SKM-1 treated with dmso at 0.1 percent for 144 hours (cell line): Measurements from ENCODE around the gene RANBP3L.

ENCODE experiments used
- DNase-seq: peaks from one replicate; lab custom pipeline; 2025; ENCODE audit not compliant: unreplicated experiment; lab: John Stamatoyannopoulos, UW

The RANBP3L gene

DNA sequence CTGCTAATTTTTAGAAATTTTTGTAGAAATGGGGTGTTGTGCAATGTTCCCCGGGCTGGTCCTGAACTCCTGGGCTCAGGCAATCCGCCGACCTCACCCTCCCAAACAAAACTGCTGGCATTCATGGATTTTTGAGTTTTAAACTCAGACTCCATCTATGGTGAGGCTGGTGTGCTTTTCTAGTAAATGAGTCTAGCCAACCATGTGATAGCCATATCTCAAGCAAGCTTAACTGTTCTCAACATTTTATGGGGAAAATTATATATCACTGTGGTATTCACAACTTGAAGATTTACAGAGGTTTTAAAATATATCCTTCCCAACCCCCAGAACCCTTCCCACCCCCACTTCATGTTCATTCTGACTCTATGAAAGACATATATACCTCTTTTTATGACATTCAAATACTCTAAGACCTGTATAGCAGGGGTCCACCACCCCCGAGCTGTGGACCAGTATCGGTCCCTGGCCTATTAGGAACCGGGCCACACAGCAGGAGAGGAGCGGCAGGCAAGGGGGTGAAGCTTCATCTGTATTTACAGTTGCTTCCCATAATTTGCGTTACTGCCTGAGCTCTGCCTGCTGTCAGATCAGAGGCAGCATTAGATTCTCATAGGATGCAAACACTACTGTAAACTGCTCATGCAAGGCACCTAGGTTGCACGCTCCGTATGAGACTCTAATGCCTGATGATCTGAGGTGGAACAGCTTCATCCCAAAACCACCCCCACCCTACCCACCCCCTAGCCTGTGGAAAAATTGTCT lies 55.5 kb downstream of the RANBP3L start:
- no peak for DNase-seq

DNA sequence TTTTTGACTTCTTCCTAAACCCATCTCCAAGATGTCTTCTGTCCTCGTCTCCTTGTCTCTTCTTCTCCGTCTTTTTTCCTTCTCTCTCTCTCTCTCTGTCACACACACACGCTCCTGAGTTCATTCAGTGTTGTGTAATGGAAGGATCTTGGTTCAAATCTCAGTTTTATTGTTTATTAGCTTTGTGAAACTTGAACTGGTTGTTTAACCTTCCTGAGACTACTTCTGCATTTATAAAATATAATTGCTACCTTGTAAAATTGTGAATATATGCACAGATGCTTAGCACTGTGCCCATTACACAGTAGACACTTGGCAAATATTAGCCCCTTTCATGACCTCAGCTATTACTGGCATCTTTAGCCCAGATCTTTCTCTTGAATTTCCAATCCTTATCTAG lies 57.6 kb downstream of the RANBP3L start:
- DNase-seq = no peak

DNA sequence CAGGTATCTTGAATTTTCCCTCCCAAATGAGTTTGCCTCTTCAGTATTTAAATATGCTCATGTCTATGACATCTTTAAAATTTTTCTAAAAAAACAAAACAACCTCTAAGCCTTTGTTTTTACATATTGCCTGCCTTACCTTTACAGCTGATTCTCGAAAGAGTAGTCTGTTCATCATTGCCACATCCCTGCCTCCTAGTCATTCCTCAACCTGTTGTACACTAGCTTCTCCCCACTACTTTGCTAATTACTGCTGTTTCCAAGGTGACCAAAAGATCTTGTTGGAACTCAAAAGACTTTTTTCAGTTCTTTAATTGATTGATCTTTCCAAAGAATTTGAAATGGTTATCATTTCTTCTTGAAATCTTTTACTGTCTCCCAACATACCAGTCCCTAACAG lies 58.0 kb downstream of the RANBP3L start:
- DNase-seq = no peak

- DNase-seq = no peak
Observed at GRCh38 chr5:36242534-36243485, 58.9 kb downstream of the RANBP3L start.

- DNase-seq = peak; percentile 92
Observed at GRCh38 chr5:36241631-36242533, 59.8 kb downstream of the RANBP3L start, which contains the start of gene NADK2. Gene NADK2 (minus strand): TSS chr5:36241925. CDS start chr5:36241798, 127 bp downstream.

- DNase-seq = peak; percentile 26
Observed at GRCh38 chr5:36240779-36241630, 60.7 kb downstream of the RANBP3L start.

- DNase-seq = no peak
Observed at GRCh38 chr5:36239370-36240293, 62.1 kb downstream of the RANBP3L start.

GRCh38 chr5:36238502-36239295 lies 63.0 kb downstream of the RANBP3L start:
- DNase-seq = no peak

DNA sequence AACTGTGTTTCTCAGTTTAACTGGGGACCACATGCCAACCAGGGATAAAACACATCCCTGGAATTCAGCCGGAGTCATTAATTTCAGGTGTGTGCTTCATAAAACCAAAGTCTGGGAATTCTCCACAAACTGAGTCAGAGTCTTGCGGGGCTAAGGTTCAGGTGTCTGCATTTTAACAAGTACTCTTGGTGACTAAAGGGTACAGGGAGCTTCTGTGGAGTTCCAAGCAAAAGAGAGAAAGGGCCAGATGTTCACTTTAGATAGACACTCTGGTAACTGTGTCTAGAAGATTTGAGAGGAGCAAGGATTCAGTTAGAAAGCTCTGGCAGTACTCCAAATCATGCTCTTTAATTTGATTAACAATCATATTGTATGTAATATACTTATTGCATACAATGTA lies 64.0 kb downstream of the RANBP3L start:
- DNase-seq = no peak

DNA sequence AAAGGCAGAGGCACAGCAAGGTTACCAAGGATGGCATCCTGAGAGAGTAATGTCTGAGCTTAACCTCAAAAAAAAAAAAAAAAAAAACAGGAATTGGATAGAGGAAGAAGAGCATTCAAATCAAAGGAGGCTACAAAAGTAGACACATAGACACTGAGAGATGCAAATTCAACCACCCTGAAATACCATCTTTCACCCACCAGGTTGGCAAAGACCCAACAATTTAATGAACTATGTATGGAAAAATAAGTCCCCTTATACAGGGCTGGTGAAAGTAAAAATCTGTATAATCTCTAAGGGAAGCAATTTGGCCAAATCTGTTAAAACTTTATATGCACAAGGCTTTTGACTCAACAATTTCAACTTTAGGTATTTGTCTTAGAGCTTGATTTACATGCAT lies 64.9 kb downstream of the RANBP3L start:
- DNase-seq = no peak

- no peak for DNase-seq
Observed at GRCh38 chr5:36232533-36232932, 69.2 kb downstream of the RANBP3L start.

DNA sequence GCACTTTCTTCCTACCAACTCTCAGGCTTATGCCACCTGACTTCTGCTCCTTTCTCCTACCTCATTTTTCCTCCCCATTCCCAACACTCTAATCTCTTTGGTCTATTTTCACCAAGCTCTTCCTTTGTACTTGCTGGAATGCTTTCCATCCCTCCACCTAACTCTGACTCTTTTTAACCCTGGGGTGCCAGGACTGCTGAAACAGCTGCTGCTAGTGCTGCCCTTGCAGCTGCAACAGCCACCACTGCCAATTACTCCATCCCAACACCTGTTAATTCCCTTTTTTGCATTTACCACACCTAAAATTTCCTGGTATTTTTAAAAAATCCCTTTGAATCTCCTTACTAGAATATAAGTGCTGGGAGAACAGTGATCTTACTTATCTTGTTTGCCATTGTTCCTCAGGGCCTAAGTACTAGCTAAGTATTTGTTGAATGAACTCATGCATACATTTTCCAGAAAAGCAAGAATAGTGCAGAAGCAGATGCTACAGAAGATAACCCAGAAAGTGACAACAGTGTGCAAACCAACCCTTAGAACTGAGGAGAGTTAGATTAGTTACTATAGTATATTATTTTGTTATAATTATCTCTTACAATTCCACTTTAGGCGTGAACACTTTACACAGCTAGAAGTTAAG lies 71.4 kb downstream of the RANBP3L start:
- DNase-seq = no peak

- no peak for DNase-seq
Observed at GRCh38 chr5:36228505-36228904, 73.2 kb downstream of the RANBP3L start.

DNA sequence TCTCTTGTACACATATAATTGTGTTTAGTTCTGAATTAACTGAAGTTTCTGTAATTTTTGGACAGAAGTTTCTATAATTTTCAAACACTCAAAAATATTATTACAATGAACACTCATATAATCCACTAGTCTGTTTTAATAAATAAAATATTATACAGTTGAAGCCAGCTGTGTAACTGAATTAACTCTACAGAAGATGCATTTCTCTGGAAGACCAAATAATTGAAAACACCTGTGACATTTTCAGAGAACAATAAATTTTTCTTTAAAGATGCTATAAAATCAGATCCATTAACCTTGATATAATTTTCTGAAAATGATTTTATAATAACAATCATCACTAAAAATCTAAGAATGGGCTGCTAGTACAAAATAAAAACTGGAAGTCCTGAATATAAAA lies 74.7 kb downstream of the RANBP3L start:
- no peak for DNase-seq

DNA sequence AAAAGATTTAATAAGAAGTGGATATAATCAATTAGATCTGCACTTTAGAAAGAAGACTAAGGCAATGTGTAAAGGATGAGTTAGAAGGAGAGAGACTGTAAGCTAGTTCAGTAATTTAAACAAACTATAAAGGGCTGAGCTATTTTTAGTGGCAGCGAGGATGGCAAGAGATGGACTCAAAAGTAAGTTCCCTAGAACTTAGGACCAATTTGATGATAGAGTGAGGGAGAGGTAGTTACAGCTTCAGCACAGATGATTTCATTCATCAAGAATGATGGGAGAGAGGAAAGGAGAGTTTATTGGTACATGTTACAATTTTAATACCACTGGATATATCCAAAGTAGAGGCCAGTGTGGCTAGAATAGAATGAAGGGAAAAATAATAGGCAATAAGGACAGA lies 79.1 kb downstream of the RANBP3L start:
- DNase-seq = no peak

GRCh38 chr5:36217988-36218387 lies 83.7 kb downstream of the RANBP3L start:
- DNase-seq = no peak

DNA sequence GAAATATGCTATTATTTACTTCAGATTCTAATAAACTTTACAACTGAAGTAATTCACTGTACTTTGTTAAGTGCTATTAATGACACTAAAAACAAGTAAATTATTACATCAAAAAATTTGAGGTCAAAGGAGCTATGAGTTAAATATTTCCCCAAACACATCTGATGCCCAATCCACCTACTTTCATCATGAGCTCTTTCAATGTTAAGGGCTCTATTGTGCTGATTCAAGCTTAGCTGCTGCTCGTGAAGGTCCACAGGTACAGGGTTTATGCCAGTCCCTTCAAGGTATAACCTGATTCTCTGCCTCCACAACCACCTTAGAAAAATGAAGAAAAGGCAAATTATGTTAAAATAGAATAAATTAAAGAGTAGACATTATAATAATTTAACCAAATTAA lies 84.1 kb downstream of the RANBP3L start:
- no peak for DNase-seq

- DNase-seq = no peak
Observed at GRCh38 chr5:36215910-36216309, 85.8 kb downstream of the RANBP3L start.
